ENCODE data around the gene THBS2.

GRCh38 chr6:169282043-169282442 is 28.4 kb upstream of the THBS2 start:
- TF ChIP-seq, protein P1, sequence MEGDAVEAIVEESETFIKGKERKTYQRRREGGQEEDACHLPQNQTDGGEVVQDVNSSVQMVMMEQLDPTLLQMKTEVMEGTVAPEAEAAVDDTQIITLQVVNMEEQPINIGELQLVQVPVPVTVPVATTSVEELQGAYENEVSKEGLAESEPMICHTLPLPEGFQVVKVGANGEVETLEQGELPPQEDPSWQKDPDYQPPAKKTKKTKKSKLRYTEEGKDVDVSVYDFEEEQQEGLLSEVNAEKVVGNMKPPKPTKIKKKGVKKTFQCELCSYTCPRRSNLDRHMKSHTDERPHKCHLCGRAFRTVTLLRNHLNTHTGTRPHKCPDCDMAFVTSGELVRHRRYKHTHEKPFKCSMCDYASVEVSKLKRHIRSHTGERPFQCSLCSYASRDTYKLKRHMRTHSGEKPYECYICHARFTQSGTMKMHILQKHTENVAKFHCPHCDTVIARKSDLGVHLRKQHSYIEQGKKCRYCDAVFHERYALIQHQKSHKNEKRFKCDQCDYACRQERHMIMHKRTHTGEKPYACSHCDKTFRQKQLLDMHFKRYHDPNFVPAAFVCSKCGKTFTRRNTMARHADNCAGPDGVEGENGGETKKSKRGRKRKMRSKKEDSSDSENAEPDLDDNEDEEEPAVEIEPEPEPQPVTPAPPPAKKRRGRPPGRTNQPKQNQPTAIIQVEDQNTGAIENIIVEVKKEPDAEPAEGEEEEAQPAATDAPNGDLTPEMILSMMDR (conservative IDR thresholded peaks at IDR 0.05 in 1 of 2, IDR thresholded peaks at IDR 0.05 in 1 of 2; ENCODE audit: low read depth in 1 of 2, low read length in 2 of 2): no peak
- TF ChIP-seq EZH2 (IDR thresholded peaks at IDR 0.05; ENCODE audit: low read length, missing control alignments): no peak

All from fibroblast of lung (primary cell).